ENCODE results near the gene HIGD2B.
"Not testable (repeated sequence)": the region's sequence is repeated elsewhere in the genome, so short reads cannot be mapped to it uniquely, and the experiment has no call there.

HIGD2B gene

DNA sequence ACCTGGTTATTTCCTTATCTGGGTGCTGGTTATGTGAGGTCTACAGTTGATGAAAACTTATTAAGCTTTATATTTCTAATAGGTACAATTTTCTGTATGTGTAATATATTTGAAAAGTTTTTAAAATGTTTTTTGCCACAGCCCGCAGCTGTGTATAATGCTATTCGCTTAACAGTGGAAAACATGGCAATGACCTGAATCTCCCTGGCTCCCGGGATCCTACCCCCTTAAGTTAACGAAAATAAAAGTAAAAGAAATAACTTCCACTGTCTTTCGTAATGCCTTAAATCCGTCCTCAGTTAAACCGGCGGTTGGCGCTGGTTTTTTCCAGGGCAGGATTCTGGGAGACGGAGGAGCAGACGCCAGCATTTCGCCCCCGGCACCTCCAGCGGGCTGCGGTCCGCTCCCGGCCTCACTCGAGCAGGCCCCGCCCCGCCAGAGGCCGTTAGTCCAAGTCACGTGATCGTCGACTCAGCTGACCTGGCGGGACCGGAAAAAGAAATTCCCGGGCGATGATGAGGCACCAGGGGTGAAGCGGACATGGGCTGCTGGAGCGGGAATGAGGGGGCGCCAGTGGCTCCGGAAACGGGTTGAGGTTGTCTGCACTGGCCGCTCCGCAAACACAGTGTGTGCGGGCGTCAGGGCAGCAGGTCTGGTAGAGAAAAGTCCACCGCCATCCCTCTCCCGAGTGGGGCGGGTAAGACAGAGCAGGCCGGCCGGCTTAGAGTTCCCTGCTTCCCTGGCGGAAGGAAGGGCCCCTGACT lies 49.3 kb downstream of the HIGD2B start:
- H3K9ac ChIP-seq (ENCODE audit: low read length); H3K9me3 ChIP-seq (ENCODE audit: control insufficient read depth, low read length); H3K4me1 ChIP-seq (ENCODE audit: control insufficient read depth, insufficient read depth, low read length); H3K27me3 ChIP-seq (replicated peaks; ENCODE audit: control insufficient read depth, insufficient read depth, low read length); H3K36me3 ChIP-seq (ENCODE audit: control insufficient read depth, insufficient read depth, low read length, severe bottlenecking): not testable (repeated sequence)
- peak overlapping the region; percentile 54 for H3K4me3 ChIP-seq (ENCODE audit: low read length)
- DNase-seq (ENCODE audit: low read depth), result peak; percentile 85

DNA sequence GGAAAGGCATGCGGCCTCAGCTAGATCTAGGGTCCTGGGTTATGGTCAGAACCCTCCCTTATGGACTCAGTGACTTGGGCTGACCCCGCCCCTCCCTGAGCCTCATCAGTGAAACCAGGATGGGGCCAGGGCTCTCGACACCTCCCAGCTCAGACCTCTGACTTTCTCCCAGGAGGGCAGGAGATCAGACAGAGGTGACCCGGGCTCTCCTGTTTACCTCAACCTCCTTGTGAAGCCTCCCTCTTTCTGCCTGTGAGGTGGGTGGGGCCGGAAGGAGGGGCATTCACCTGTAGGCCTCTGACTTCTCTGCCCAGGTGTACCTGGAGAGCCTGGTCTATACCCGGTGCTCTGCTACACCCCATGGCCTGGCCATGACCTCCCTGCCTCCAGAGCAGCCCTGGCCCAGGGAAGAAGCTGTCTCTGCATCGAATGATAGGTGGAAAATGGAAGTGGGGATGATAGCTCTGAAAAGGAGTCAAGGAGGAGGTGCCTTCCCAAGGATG lies 56.9 kb downstream of the HIGD2B start:
- not testable (repeated sequence) for H3K36me3 ChIP-seq (ENCODE audit: control insufficient read depth, insufficient read depth, low read length, severe bottlenecking); H3K27me3 ChIP-seq (replicated peaks; ENCODE audit: control insufficient read depth, insufficient read depth, low read length); H3K4me1 ChIP-seq (ENCODE audit: control insufficient read depth, insufficient read depth, low read length); H3K4me3 ChIP-seq (ENCODE audit: low read length); DNase-seq (ENCODE audit: low read depth); H3K9ac ChIP-seq (ENCODE audit: low read length); H3K9me3 ChIP-seq (ENCODE audit: control insufficient read depth, low read length)

DNA sequence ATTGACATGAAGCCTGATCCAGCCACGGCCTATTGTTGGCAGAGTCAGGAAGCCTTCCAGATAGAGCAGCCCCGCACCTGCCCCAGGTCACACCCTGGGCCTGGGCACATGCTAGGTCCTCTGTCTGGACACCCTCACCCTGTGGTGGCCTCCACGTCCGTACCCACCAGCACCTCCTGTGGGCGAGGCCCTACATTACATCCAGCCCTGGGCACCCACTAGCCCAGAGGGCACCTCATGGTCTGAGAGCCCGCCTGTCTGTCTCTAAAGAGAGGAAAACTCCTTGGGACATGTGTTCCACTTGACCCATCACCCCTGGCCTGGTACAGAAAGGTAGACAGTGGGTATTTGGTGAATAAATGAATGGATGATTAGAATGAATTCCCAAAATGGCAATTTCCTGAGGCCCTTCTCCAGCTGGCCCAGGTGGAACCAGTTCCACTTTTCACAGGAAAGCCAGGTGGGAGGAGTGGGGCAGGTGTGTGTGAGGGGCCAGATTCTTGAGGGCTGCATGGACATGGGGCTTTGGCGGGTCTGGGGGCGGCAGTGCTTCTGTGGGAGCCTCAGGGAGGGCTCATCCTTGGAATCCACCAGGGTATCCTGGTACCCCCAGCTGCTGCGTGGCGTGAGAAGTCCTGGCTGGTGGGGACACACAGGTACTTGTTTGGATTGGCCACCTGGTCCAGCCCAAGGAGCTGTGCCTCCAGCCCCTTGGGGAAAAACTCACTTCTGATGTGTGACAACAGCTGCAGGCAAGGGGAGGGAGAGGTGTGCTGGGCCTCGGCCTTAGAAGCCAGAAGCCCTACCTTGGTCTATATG lies 57.5 kb downstream of the HIGD2B start:
- DNase-seq (ENCODE audit: low read depth); H3K36me3 ChIP-seq (ENCODE audit: control insufficient read depth, insufficient read depth, low read length, severe bottlenecking); H3K4me3 ChIP-seq (ENCODE audit: low read length); H3K9ac ChIP-seq (ENCODE audit: low read length); H3K27me3 ChIP-seq (replicated peaks; ENCODE audit: control insufficient read depth, insufficient read depth, low read length); H3K9me3 ChIP-seq (ENCODE audit: control insufficient read depth, low read length); H3K4me1 ChIP-seq (ENCODE audit: control insufficient read depth, insufficient read depth, low read length): not testable (repeated sequence)

DNA sequence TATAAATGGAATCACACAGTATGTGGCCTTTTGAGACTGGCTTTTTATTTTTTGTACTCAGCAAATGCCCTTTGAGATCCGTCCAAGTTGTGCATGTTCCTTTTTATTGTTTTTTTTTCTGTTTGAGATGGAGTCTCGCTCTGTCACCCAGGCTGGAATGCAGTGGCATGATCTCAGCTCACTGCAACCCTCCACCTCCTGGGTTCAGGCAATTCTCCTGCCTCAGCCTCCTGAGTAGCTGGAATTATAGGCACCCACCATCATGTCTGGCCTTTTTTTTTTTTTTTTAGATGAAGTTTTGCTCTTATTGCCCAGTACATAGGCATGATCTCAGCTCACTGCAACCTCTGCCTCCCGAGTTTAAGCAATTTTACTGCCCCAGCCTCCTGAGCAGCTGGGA lies 59.8 kb downstream of the HIGD2B start:
- H3K4me3 ChIP-seq (ENCODE audit: low read length); H3K27me3 ChIP-seq (replicated peaks; ENCODE audit: control insufficient read depth, insufficient read depth, low read length); H3K4me1 ChIP-seq (ENCODE audit: control insufficient read depth, insufficient read depth, low read length); H3K36me3 ChIP-seq (ENCODE audit: control insufficient read depth, insufficient read depth, low read length, severe bottlenecking); H3K9ac ChIP-seq (ENCODE audit: low read length); H3K9me3 ChIP-seq (ENCODE audit: control insufficient read depth, low read length): not testable (repeated sequence)
- DNase-seq (ENCODE audit: low read depth), result peak; percentile 1

Measured in adipocyte (in vitro differentiated cells).